ENCODE data around the gene B3GNT9.

- TF ChIP-seq CTCF (IDR thresholded peaks at IDR 0.05) (no peak), POLR2A (IDR thresholded peaks at IDR 0.05) (no peak)
Observed at GRCh38 chr16:67176662-67177061, 25.9 kb upstream of the B3GNT9 start.
